Cardiac fibroblast (primary cell): ENCODE results near the gene TMEM158.

Experiments
- DNase-seq, 2 donors: peaks; one replicate each; pipeline versions ENCODE4 v3.0.0 to v3.0.0-alpha.2; 2010; ENCODE audit warnings: low read depth in 2 of 2
- H3K4me3 ChIP-seq, 2 donors: replicated peaks in 1 of 2; 1 replicate in 1 of 2; 2 replicates in 1 of 2; pipeline ENCODE4 v1.5.1; 2011; ENCODE audit warnings: low read depth in 2 of 2, low read length in 2 of 2, mild to moderate bottlenecking in 2 of 2, moderate library complexity in 1 of 2
- CTCF ChIP-seq: IDR thresholded peaks from one replicate; pipeline ENCODE4 v1.5.1; 2011; ENCODE audit warnings: low read depth, mild to moderate bottlenecking, low read length, inconsistent platforms

The TMEM158 gene

GRCh38 chr3:45205126-45205525, 21.0 kb downstream of the TMEM158 start:
- no peak for TF ChIP-seq CTCF
- no peak overlapping the region for H3K4me3 ChIP-seq
- DNase-seq: peak; percentile 20 to 29

GRCh38 chr3:45204136-45204535, 22.0 kb downstream of the TMEM158 start:
- TF ChIP-seq CTCF: no peak
- H3K4me3 ChIP-seq: no peak overlapping the region
- peak; percentile 79 to 87 for DNase-seq

GRCh38 chr3:45199837-45200648, 26.0 kb downstream of the TMEM158 start:
- no peak for TF ChIP-seq CTCF
- H3K4me3 ChIP-seq: no peak overlapping the region
- DNase-seq: peak; percentile 89 to 95

- DNase-seq: peak; percentile 20 to 54
- TF ChIP-seq CTCF: no peak
- no peak overlapping the region for H3K4me3 ChIP-seq
These were observed 27.5 kb downstream of the TMEM158 start for GRCh38 chr3:45198264-45199260.

- no peak for TF ChIP-seq CTCF
- no peak for DNase-seq
- no peak overlapping the region for H3K4me3 ChIP-seq
These were observed 31.3 kb downstream of the TMEM158 start for GRCh38 chr3:45194791-45195190.

- no peak overlapping the region for H3K4me3 ChIP-seq
- DNase-seq: no peak
- no peak for TF ChIP-seq CTCF
These were observed 34.1 kb downstream of the TMEM158 start for GRCh38 chr3:45191924-45192417.
